SH-SY5Y (cell line): Measurements from ENCODE around the gene AFG3L2.

ENCODE experiments used
- GATA2 ChIP-seq: IDR thresholded peaks from 2 replicates; pipeline ENCODE4 v1.6.1; 2011; ENCODE audit warnings: mild to moderate bottlenecking, low read depth, low read length
- GATA3 ChIP-seq: IDR thresholded peaks from 2 replicates; pipeline ENCODE4 v1.6.1; 2011; ENCODE audit warnings: low read depth, mild to moderate bottlenecking, low read length, moderate library complexity

- TF ChIP-seq GATA2 (no peak), GATA3 (no peak)
Measured at GRCh38 chr18:12296087-12296403, 81.0 kb downstream of the AFG3L2 start.
